HG03064 (cell line): Measurements from ENCODE around the gene ERICH3.

Source experiments
- ATAC-seq: cut with Tn5 transposase; IDR thresholded peaks from one replicate; pipeline ENCODE4 v1.9.1; 2021; ENCODE audit warnings: low read depth; ENCODE audit not compliant: unreplicated experiment

ERICH3 gene

DNA sequence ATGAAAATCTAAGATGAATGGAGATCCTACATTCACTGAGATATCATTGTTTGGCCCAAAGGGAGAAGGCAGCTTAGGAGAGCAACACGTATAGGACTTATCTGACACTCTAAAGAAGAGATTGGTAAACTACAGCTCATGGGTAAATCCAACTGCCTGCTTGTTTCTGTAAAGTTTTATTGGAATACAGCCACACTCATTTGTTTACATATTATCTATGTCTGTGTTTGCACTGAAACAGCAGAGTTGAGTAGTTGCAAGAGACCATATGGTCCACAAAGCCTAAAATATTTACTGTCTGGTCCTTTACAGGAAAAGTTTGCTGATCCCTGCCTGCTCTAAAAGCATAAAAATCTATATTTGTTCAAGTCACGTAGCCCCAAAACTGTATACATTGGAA lies 146.9 kb downstream of the ERICH3 start:
- no peak for ATAC-seq

DNA sequence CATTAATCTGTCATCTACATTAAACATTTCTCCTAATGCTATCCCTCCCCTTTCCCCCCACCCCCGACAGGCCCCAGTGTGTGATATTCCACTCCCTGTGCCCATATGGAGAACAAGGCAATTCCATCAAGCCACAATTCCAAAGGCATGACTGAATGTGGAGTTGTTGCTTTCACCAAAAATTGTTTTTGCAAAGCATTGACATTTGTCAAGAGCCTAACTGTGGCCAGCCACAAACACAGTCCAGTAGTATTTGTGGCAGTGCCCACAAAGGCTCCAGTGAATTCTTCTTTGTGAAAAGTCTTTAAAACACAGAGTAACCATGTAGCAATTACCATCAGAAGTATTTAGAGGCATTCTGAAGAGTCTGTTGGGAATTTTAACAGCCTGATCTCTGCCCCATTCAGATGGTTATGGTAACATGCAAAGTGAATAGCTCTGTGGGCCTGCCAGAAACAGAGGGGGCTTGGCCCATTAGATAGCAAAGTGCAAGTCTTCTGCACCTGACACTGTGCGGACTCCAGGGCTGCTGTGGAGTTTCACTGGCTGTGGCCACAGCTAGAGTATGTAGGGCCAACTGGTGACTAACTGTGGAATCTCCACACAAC lies 149.6 kb downstream of the ERICH3 start:
- ATAC-seq, result no peak

DNA sequence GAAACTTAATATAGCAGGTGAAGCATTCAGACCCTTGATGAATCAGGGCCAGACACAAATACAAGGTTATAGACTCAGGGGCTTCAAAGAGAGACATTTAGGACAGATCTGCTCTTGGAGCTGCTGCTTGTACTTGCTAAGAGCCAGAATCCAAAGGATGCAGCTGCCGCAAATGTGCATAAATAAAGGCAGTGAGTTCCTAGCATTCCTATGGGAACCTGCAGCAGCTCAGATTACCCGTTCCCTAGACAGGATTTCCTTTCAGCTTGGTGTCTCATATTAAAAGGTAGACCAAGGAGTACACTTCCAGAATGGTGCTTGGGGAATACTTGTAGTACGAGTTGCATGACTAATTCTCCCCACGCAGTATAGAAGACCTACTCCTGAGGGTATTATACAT lies 151.4 kb downstream of the ERICH3 start:
- no peak for ATAC-seq
